ENCODE measurements around the gene SIRT3. TPM values are rescaled to one million over a fixed set of nuclear protein-coding genes. Genes with fewer than 3 reads are reported as not detected.
A peak's percentile ranks its signal among the peaks of the same experiment; 100 is the strongest.

Gene SIRT3
- total RNA-seq, 3 donors from 2014 or later: 19.3 to 22.1 (median 22.0) TPM

DNA sequence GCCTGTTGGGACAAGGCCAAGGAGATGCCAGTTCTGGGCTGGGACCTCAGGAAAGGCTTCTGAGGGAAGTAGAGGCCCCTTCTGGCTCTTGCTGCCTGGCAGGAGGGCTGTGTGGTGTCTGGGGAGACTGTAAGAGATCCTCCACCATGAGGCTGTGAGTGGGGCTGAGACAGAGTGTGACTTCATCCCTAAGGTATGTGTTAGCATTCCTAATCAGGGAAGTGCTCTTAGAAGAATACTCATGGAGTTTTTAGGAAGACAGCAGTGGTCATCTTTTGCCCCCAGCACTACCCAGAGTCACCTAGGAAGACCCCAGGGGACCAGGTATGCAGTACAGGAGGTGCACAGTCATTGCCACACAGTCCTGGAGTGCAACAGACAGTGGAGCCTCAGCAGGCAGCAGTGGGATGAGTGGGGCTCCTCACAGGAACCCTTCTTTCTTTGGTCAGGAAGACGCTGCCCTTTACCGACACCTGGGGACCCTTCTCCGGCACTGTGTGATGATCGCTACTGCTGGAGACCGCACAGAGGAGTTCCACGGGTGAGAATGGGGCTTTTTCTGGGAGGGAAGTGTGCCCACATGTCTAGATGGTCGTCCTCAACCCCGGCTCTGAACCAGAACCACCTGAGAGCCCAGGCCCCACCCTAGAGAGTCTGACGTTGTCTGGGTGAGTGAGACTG is 25.9 kb downstream of the SIRT3 start:
- intact Hi-C loops (cut with DNase I, micrococcal nuclease): no loop called here
- no peak for ATAC-seq
- TF ChIP-seq, protein P1, sequence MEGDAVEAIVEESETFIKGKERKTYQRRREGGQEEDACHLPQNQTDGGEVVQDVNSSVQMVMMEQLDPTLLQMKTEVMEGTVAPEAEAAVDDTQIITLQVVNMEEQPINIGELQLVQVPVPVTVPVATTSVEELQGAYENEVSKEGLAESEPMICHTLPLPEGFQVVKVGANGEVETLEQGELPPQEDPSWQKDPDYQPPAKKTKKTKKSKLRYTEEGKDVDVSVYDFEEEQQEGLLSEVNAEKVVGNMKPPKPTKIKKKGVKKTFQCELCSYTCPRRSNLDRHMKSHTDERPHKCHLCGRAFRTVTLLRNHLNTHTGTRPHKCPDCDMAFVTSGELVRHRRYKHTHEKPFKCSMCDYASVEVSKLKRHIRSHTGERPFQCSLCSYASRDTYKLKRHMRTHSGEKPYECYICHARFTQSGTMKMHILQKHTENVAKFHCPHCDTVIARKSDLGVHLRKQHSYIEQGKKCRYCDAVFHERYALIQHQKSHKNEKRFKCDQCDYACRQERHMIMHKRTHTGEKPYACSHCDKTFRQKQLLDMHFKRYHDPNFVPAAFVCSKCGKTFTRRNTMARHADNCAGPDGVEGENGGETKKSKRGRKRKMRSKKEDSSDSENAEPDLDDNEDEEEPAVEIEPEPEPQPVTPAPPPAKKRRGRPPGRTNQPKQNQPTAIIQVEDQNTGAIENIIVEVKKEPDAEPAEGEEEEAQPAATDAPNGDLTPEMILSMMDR (IDR thresholded peaks at IDR 0.05): no peak
- Histone ChIP-seq H3K4me1 (ENCODE audit: low read depth) (peaks cover 20% of the 10 kb centered on the region), H3K36me3 (ENCODE audit: low read depth) (peaks cover under 1% of the 10 kb centered on the region), H3K4me3 (no peak overlapping the region), H3K9me3 (no peaks in the 10 kb centered on the region)
- DNase-seq: no peak

GRCh38 chr11:209275-210121 is 26.6 kb downstream of the SIRT3 start:
- ATAC-seq: no peak
- Histone ChIP-seq H3K36me3 (ENCODE audit: low read depth) (peaks cover 4% of the 10 kb centered on the region), H3K4me3 (peak overlapping the region; percentile 62), H3K9me3 (no peaks in the 10 kb centered on the region), H3K4me1 (ENCODE audit: low read depth) (peaks cover 21% of the 10 kb centered on the region)
- peak in 1 of 3 donors; percentile 70 for DNase-seq
- TF ChIP-seq, protein P1 (IDR thresholded peaks at IDR 0.05): no peak
- intact Hi-C loops (cut with DNase I, micrococcal nuclease): no loop called here

DNA sequence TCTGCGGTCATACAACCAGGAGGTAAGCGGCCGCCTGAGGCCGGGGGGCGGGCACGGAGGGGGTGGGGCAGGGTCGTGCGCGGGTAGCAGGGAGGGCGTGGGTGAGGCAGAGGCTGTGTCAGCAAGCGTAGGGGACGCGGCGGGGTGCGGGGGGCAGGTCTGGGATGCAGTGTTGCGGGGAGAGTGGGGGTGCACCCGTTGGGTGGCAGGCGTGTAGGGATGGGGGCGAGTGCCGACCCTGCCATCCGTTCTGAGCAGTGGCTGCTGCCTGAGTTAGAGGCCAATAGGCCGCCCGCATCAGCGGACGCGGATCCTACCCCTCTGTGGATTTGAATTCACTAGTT is 27.3 kb downstream of the SIRT3 start:
- DNase-seq: peak in 1 of 3 donors; percentile 84
- ATAC-seq: no peak
- H3K9me3 ChIP-seq: no peaks in the 10 kb centered on the region
- H3K4me1 ChIP-seq (ENCODE audit: low read depth): peaks cover 21% of the 10 kb centered on the region
- TF ChIP-seq, protein P1 (IDR thresholded peaks at IDR 0.05): no peak
- peak overlapping the region; percentile 62 for H3K4me3 ChIP-seq
- H3K36me3 ChIP-seq (ENCODE audit: low read depth): peaks cover 5% of the 10 kb centered on the region
- intact Hi-C loops (cut with DNase I, micrococcal nuclease): no loop called here

GRCh38 chr11:208181-208916 is 27.8 kb downstream of the SIRT3 start:
- peak; percentile 85 to 92 (median 91) for DNase-seq
- peaks cover 21% of the 10 kb centered on the region for H3K4me1 ChIP-seq (ENCODE audit: low read depth)
- ATAC-seq: peak; percentile 75
- peaks cover 5% of the 10 kb centered on the region for H3K36me3 ChIP-seq (ENCODE audit: low read depth)
- H3K9me3 ChIP-seq: no peaks in the 10 kb centered on the region
- intact Hi-C loops (cut with DNase I, micrococcal nuclease): no loop called here
- TF ChIP-seq, protein P1 (IDR thresholded peaks at IDR 0.05): no peak
- H3K4me3 ChIP-seq: peak overlapping the region; percentile 62

- intact Hi-C loops (cut with DNase I, micrococcal nuclease): no loop called here
- ATAC-seq: peak; percentile 7
Observed at GRCh38 chr11:207863-208180, 28.3 kb downstream of the SIRT3 start.

More at GRCh38 chr11:207863-208180, 28.3 kb downstream of the SIRT3 start:
- Histone ChIP-seq H3K4me3 (peak overlapping the region; percentile 62), H3K9me3 (no peaks in the 10 kb centered on the region), H3K36me3 (ENCODE audit: low read depth) (peaks cover 5% of the 10 kb centered on the region), H3K4me1 (ENCODE audit: low read depth) (peaks cover 21% of the 10 kb centered on the region)
- TF ChIP-seq, protein P1 (IDR thresholded peaks at IDR 0.05): no peak
- DNase-seq: no peak

Data from mucosa of descending colon (tissue), 3 donors.